GM23338 (cell line): ENCODE measurements around the gene ZDHHC18.

Experiments used
- CREB1 ChIP-seq: fragments of 250-450 bp; sonication (Bioruptor Pico); IDR thresholded peaks from 2 replicates; pipeline ENCODE4 v1.5.0; 2020; ENCODE audit warnings: low read depth, mild to moderate bottlenecking, moderate library complexity
- CTCF ChIP-seq, 2 experiments: fragments of 200-600 bp in 1 of 2; sonication (generic) in 1 of 2; conservative IDR thresholded peaks; 2 replicates each; pipeline versions ENCODE4 v1.5.1 to v1.6.1; 2016 to 2017; ENCODE audit warnings: antibody characterized with exemption in 2 of 2, low read depth in 2 of 2, mild to moderate bottlenecking in 2 of 2, moderate library complexity in 1 of 2
- ETS1 ChIP-seq: IDR thresholded peaks from 2 replicates; pipeline ENCODE4 v1.6.1; 2016; ENCODE audit warnings: antibody characterized with exemption
- EZH2 ChIP-seq: fragments of 200-600 bp; sonication (generic); IDR thresholded peaks from one replicate; pipeline ENCODE4 v1.8.0; 2017; ENCODE audit warnings: antibody characterized with exemption, mild to moderate bottlenecking, low read depth; ENCODE audit not compliant: unreplicated experiment
- EZH2phosphoT487 ChIP-seq: fragments of 200-600 bp; sonication (generic); IDR thresholded peaks from one replicate; pipeline ENCODE4 v1.8.1; 2018; ENCODE audit warnings: antibody characterized with exemption; ENCODE audit not compliant: unreplicated experiment
- JUNB ChIP-seq: IDR thresholded peaks from one replicate; pipeline ENCODE4 v1.6.1; 2016; ENCODE audit warnings: antibody characterized with exemption; ENCODE audit not compliant: unreplicated experiment
- POLR2AphosphoS5 ChIP-seq: IDR thresholded peaks from 2 replicates; pipeline ENCODE4 v1.6.1; 2016; ENCODE audit warnings: antibody characterized with exemption, low read depth
- REST ChIP-seq: IDR thresholded peaks from one replicate; pipeline ENCODE4 v1.6.1; 2018; ENCODE audit warnings: antibody characterized with exemption; ENCODE audit not compliant: unreplicated experiment
- STAT1 ChIP-seq: IDR thresholded peaks from one replicate; pipeline ENCODE4 v1.6.1; 2016; ENCODE audit warnings: antibody characterized with exemption; ENCODE audit not compliant: unreplicated experiment
- ZNF114 ChIP-seq: fragments of 250-450 bp; sonication (Bioruptor Pico); IDR thresholded peaks from 2 replicates; pipeline ENCODE4 v1.5.0; 2020; ENCODE audit warnings: mild to moderate bottlenecking, moderate library complexity
- TF ChIP-seq, protein P1 (sequence below): fragments of 250-450 bp; sonication (Bioruptor Pico); IDR thresholded peaks from 2 replicates; pipeline ENCODE4 v1.5.0; 2020; ENCODE audit warnings: mild to moderate bottlenecking, moderate library complexity

GRCh38 chr1:26853156-26853555 is 26.7 kb downstream of the ZDHHC18 start:
- TF ChIP-seq EZH2 (no peak), CTCF (conservative IDR thresholded peaks at IDR 0.05; ENCODE audit: low read depth in 2 of 2) (peak; percentile 85 to 93), CREB1 (CRISPR knock-in tag) (no peak), EZH2phosphoT487 (no peak), POLR2AphosphoS5 (no peak), REST (no peak), JUNB (no peak), ETS1 (no peak), ZNF114 (no peak), STAT1 (no peak)
- TF ChIP-seq, protein P1, sequence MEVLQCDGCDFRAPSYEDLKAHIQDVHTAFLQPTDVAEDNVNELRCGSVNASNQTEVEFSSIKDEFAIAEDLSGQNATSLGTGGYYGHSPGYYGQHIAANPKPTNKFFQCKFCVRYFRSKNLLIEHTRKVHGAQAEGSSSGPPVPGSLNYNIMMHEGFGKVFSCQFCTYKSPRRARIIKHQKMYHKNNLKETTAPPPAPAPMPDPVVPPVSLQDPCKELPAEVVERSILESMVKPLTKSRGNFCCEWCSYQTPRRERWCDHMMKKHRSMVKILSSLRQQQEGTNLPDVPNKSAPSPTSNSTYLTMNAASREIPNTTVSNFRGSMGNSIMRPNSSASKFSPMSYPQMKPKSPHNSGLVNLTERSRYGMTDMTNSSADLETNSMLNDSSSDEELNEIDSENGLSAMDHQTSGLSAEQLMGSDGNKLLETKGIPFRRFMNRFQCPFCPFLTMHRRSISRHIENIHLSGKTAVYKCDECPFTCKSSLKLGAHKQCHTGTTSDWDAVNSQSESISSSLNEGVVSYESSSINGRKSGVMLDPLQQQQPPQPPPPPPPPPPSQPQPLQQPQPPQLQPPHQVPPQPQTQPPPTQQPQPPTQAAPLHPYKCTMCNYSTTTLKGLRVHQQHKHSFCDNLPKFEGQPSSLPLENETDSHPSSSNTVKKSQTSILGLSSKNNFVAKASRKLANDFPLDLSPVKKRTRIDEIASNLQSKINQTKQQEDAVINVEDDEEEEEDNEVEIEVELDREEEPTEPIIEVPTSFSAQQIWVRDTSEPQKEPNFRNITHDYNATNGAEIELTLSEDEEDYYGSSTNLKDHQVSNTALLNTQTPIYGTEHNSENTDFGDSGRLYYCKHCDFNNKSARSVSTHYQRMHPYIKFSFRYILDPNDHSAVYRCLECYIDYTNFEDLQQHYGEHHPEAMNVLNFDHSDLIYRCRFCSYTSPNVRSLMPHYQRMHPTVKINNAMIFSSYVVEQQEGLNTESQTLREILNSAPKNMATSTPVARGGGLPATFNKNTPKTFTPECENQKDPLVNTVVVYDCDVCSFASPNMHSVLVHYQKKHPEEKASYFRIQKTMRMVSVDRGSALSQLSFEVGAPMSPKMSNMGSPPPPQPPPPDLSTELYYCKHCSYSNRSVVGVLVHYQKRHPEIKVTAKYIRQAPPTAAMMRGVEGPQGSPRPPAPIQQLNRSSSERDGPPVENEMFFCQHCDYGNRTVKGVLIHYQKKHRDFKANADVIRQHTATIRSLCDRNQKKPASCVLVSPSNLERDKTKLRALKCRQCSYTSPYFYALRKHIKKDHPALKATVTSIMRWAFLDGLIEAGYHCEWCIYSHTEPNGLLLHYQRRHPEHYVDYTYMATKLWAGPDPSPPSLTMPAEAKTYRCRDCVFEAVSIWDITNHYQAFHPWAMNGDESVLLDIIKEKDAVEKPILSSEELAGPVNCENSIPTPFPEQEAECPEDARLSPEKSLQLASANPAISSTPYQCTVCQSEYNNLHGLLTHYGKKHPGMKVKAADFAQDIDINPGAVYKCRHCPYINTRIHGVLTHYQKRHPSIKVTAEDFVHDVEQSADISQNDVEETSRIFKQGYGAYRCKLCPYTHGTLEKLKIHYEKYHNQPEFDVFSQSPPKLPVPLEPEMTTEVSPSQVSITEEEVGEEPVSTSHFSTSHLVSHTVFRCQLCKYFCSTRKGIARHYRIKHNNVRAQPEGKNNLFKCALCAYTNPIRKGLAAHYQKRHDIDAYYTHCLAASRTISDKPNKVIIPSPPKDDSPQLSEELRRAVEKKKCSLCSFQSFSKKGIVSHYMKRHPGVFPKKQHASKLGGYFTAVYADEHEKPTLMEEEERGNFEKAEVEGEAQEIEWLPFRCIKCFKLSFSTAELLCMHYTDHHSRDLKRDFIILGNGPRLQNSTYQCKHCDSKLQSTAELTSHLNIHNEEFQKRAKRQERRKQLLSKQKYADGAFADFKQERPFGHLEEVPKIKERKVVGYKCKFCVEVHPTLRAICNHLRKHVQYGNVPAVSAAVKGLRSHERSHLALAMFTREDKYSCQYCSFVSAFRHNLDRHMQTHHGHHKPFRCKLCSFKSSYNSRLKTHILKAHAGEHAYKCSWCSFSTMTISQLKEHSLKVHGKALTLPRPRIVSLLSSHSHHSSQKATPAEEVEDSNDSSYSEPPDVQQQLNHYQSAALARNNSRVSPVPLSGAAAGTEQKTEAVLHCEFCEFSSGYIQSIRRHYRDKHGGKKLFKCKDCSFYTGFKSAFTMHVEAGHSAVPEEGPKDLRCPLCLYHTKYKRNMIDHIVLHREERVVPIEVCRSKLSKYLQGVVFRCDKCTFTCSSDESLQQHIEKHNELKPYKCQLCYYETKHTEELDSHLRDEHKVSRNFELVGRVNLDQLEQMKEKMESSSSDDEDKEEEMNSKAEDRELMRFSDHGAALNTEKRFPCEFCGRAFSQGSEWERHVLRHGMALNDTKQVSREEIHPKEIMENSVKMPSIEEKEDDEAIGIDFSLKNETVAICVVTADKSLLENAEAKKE, result no peak
